Muscle of leg (tissue), 11 donors: ENCODE data around the gene NDFIP2. TPM values are rescaled to one million over a fixed set of nuclear protein-coding genes. Genes with fewer than 3 reads are reported as not detected.

Experiments used
- DNase-seq: peaks from one replicate; pipeline ENCODE4 v3.0.0; 2013
- H3K27ac ChIP-seq: one replicate; pipeline ENCODE4 v1.5.1; 2013; ENCODE audit warnings: mild to moderate bottlenecking, low read length, control low read depth
- H3K27me3 ChIP-seq: one replicate; pipeline ENCODE4 v1.6.1; 2013; ENCODE audit warnings: low read length; ENCODE audit not compliant: control insufficient read depth, insufficient read depth
- H3K36me3 ChIP-seq: one replicate; pipeline ENCODE4 v1.6.1; 2013; ENCODE audit warnings: low read length; ENCODE audit not compliant: control insufficient read depth, insufficient read depth
- H3K4me1 ChIP-seq: one replicate; pipeline ENCODE4 v1.6.1; 2013; ENCODE audit warnings: low read length; ENCODE audit not compliant: control insufficient read depth, insufficient read depth
- H3K4me3 ChIP-seq: one replicate; pipeline ENCODE4 v1.5.1; 2013; ENCODE audit warnings: low read length, control low read depth
- H3K9me3 ChIP-seq: replicated peaks from 2 replicates; pipeline ENCODE4 v1.6.1; 2013; ENCODE audit warnings: low read depth, low read length; ENCODE audit not compliant: control insufficient read depth
- WGBS: methylation state at CpG from one replicate; pipeline ENCODE4 v1.1.5; 2013; ENCODE audit warnings: missing lambda C conversion rate; ENCODE audit not compliant: insufficient coverage; 5-methylcytosine and 5-hydroxymethylcytosine counted together
- polyA plus RNA-seq, 8 donors: library from polyadenylated mRNA; unstranded; fragments of 120-200 nt; gene quantifications; one replicate each; pipeline versions ENCODE4 v1.2.1 to v1.2.3, GENCODE V29; 2013; ENCODE audit warnings: inconsistent platforms in 1 of 8, low replicate concordance in 1 of 8; ENCODE audit not compliant: insufficient read length in 8 of 8, insufficient read depth in 1 of 8
- total RNA-seq: library from RNA; stranded (reverse); fragments of 120-200 nt; gene quantifications from one replicate; pipeline ENCODE4 v1.2.4, GENCODE V29; 2013

NDFIP2 gene
- total and polyA plus RNA-seq, 9 donors = 19.2 to 31.4 (median 22.4) TPM

DNA sequence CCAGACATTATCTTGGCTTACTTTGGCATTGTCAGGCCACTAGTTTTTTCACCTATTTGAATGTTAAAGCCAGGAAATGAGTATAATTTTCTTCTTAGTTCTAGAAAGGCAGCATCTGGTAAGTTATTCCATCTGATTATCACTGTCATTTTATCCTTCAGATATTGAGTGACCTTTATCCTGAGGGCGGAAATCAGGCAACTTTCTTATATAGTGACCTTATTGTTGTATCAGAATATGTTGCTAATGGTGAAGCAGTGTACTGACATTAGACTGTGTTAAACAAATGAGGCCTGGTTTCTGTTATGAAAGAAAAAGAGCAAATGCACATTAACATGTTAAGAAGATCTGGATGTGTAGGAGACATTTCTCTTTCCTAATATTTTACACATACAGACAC lies 5.4 kb upstream of the NDFIP2 start:
- Histone ChIP-seq H3K27ac (no peak overlapping the region), H3K27me3 (no peaks in the 10 kb centered on the region), H3K36me3 (no peaks in the 10 kb centered on the region), H3K4me1 (no peaks in the 10 kb centered on the region), H3K9me3 (no peaks in the 10 kb centered on the region), H3K4me3 (no peak overlapping the region)
- no CpG with 5 or more reads among the region's 1 CpG for WGBS
- no peak for DNase-seq

DNA sequence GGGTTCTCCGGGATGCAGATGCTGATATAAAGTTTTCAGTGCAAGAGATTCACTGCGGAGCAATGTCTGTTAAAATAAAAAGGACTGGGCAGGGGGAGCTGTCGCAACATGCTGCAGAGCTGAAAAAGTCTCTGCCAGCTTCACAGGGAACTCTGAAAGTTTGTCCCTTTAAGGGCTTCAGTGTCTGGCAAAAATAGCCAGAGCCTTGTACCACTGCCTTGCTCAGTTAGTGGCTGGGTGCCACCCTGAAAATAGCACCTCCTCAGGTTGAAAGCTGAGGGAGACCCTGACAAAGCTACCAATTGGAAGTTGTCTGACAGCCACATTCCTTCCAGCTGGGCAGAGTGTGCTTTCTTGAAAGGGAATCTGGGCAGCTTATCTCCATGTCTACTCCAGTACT lies 3.0 kb upstream of the NDFIP2 start:
- WGBS = 34% methylated on average over 2 of the region's 3 CpGs
- Histone ChIP-seq H3K4me1 (no peaks in the 10 kb centered on the region), H3K36me3 (no peaks in the 10 kb centered on the region), H3K4me3 (no peak overlapping the region), H3K27me3 (peaks cover 5% of the 10 kb centered on the region), H3K27ac (no peak overlapping the region), H3K9me3 (no peaks in the 10 kb centered on the region)
- no peak for DNase-seq

GRCh38 chr13:79479882-79480281 lies 1.1 kb upstream of the NDFIP2 start:
- no CpG with 5 or more reads among the region's 5 CpGs for WGBS
- no peaks in the 10 kb centered on the region for H3K4me1 ChIP-seq
- H3K36me3 ChIP-seq = no peaks in the 10 kb centered on the region

GRCh38 chr13:79481685-79482052 lies 714 bp downstream of the NDFIP2 start:
- Histone ChIP-seq H3K27me3 (peaks cover 5% of the 10 kb centered on the region), H3K4me1 (no peaks in the 10 kb centered on the region), H3K4me3 (peak overlapping the region; percentile 81), H3K27ac (peak overlapping the region; percentile 36), H3K36me3 (no peaks in the 10 kb centered on the region), H3K9me3 (no peaks in the 10 kb centered on the region)
- no peak for DNase-seq
- 1% methylated on average over 10 of the region's 12 CpGs for WGBS

More at GRCh38 chr13:79479882-79480281, 1.1 kb upstream of the NDFIP2 start:
- H3K27ac ChIP-seq = no peak overlapping the region
- H3K27me3 ChIP-seq = peaks cover 5% of the 10 kb centered on the region
- H3K4me3 ChIP-seq = no peak overlapping the region
- no peak for DNase-seq
- no peaks in the 10 kb centered on the region for H3K9me3 ChIP-seq

- Histone ChIP-seq H3K9me3 (no peaks in the 10 kb centered on the region), H3K36me3 (no peaks in the 10 kb centered on the region), H3K27me3 (peaks cover 5% of the 10 kb centered on the region), H3K27ac (no peak overlapping the region), H3K4me1 (no peaks in the 10 kb centered on the region), H3K4me3 (no peak overlapping the region)
- WGBS = no CpG with 5 or more reads among the region's 3 CpGs
- DNase-seq = peak; percentile 34
These were observed 1.5 kb downstream of the NDFIP2 start for GRCh38 chr13:79482281-79482970.

DNA sequence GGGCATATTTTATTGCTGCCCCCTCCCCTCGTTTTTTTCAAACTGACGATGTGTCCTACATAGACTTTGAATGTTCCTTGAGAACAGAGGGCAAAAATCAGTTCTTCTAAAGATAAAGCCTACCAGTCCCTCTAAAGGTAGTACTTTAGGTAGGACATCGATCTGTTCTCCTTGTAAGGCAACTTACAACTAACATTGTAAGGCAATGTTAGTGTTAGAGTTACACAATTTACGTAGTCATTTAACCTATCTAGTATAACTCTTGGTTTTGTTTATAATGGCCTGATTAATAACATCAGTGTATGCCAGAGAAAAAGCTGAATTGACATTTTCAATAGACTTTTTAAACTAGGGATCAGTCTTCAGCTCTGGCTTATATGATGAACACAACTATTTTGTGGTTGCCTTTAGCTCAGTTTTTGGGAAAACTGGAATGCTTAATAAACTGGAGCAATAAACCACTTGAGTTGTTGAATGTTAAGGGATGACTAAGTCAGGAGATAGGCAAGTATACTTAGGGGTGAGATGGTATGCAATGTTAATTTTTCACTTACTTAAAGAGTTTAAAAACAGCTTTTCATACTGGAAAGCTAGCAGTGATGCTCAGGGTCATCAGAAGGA lies 2.2 kb downstream of the NDFIP2 start:
- Histone ChIP-seq H3K27me3 (peaks cover 5% of the 10 kb centered on the region), H3K36me3 (no peaks in the 10 kb centered on the region), H3K4me1 (no peaks in the 10 kb centered on the region), H3K9me3 (no peaks in the 10 kb centered on the region), H3K4me3 (no peak overlapping the region), H3K27ac (no peak overlapping the region)
- DNase-seq = no peak
- WGBS = no CpG with 5 or more reads among the region's 4 CpGs

- peaks cover 5% of the 10 kb centered on the region for H3K27me3 ChIP-seq
- H3K4me1 ChIP-seq = no peaks in the 10 kb centered on the region
- H3K9me3 ChIP-seq = no peaks in the 10 kb centered on the region
- H3K4me3 ChIP-seq = no peak overlapping the region
- peak overlapping the region; percentile 76 for H3K27ac ChIP-seq
- WGBS = 40% methylated on average over 1 of the region's 4 CpGs
- H3K36me3 ChIP-seq = no peaks in the 10 kb centered on the region
- peak; percentile 94 for DNase-seq
These were observed 4.3 kb downstream of the NDFIP2 start for GRCh38 chr13:79485014-79485811.

DNA sequence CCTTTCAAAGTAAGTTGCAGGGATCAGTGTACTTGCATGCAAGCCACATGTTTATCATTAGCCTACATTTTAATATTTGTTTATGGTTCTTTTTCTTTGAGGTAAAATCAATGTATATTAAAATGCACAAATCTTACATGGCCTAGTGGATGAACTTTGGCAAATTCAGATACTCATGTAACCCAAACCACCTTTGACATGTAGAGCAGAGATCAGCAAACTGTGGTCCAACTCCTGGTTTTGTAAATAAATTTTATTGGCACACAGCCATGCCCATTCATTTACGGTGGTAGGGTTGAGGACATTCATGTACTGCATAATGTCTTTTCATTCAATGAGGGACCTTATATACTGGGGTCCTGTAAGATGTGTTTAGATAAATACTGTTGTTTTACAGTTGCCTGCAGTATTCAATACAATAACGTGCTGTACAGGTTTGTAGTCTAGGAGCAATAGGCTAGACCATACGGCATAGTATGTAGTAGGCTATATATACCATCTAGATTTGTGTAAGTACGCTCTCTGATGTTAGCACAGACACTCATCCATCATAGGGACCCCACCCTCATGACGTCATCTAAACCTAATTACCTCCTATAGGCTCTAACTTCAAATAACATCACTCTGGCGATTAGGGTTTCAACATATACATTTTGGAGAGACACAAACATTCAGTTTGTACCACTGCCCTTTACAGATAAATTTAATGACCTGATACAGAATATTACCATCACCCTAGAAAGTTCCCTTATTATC lies 5.7 kb downstream of the NDFIP2 start:
- Histone ChIP-seq H3K9me3 (no peaks in the 10 kb centered on the region), H3K27me3 (peaks cover under 1% of the 10 kb centered on the region), H3K36me3 (no peaks in the 10 kb centered on the region), H3K4me1 (no peaks in the 10 kb centered on the region), H3K4me3 (no peak overlapping the region), H3K27ac (no peak overlapping the region)
- DNase-seq = no peak
- 100% methylated on average over 1 of the region's 6 CpGs for WGBS

- Histone ChIP-seq H3K4me3 (no peak overlapping the region), H3K27me3 (no peaks in the 10 kb centered on the region), H3K27ac (no peak overlapping the region), H3K4me1 (no peaks in the 10 kb centered on the region), H3K9me3 (no peaks in the 10 kb centered on the region), H3K36me3 (no peaks in the 10 kb centered on the region)
- no peak for DNase-seq
- WGBS = 100% methylated on average over 1 of the region's 1 CpG
These were observed 9.4 kb downstream of the NDFIP2 start for GRCh38 chr13:79490326-79490725.

DNA sequence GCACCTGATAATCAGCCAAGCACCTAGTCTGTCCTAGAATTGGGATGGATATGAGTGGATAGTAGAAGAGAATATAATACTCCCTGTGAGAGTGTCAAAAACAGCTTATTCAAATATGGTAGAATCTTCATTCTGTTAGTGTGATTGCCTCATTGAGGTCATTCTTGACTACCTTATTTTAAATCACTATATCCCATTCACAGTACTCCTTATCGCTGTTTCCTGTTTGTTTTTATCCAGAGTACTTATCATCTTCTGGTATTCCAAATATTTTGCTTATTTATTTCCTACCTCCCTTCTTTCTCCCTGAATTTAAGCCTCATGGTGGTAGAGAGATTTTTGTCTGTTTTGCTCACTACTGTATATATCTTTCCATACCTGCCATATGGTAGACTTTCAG lies 9.9 kb downstream of the NDFIP2 start:
- Histone ChIP-seq H3K27ac (no peak overlapping the region), H3K4me3 (no peak overlapping the region), H3K9me3 (no peaks in the 10 kb centered on the region), H3K27me3 (no peaks in the 10 kb centered on the region), H3K4me1 (no peaks in the 10 kb centered on the region), H3K36me3 (no peaks in the 10 kb centered on the region)
- no peak for DNase-seq
- no CpG with 5 or more reads among the region's 1 CpG for WGBS
